Measurements from ENCODE around the gene INAFM1.

DNA sequence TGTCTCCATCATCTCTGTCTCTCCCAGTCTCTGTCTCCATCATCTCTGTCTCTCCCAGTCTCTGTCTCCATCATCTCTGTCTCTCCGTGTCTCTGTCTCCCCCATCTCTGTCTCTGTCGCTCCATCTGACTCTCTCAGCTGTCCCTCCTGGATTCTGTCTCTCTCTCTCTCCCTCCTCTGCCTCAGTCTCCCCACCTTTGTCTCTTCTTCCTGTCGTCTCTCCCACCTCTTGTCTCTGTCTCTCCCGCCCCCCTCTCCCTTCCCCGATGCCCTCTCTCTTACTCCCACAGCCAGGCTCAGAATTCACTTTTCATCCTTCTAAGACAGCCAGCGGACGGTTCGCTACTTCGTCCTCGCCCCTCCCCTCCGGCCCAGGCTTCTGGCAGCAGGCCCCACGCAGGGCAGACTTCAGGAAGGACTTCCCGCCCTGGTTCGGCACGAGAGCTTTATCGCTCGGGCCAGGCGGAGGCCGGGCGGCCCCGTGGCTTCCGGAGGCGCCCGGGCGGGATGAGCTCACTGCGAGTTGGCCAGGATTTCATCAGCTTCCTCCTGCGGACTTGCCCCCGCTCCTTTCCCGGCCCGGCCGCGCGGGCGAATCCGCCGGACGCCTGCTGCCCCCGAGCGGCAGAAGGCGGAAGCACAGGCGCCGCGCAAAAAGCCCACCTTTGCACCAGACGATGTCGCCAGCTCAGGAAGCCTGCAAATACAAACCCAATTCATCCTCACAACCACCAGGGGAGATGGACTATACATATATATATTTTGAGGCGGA, 30.7 kb upstream of the INAFM1 start:
- TF ChIP-seq POLR2A (IDR thresholded peaks at IDR 0.05; ENCODE audit: low read length), result peak; percentile 48
- TF ChIP-seq GATA1 (IDR thresholded peaks at IDR 0.05; ENCODE audit: low read depth, low read length), result no peak
